HUES64 (cell line): ENCODE data around the gene FOXRED2.

Experiments used
- H3K27ac ChIP-seq: 2 replicates; pipeline ENCODE4 v1.7.0; 2013; ENCODE audit warnings: low read depth, low read length, inconsistent platforms
- H3K27me3 ChIP-seq: 2 replicates; pipeline ENCODE4 v1.6.1; 2013; ENCODE audit warnings: mild to moderate bottlenecking, low read length; ENCODE audit not compliant: insufficient read depth
- H3K36me3 ChIP-seq: 2 replicates; pipeline ENCODE4 v1.6.1; 2013; ENCODE audit warnings: mild to moderate bottlenecking, low read length; ENCODE audit not compliant: insufficient read depth
- H3K4me1 ChIP-seq: 2 replicates; pipeline ENCODE4 v1.6.1; 2013; ENCODE audit warnings: mild to moderate bottlenecking, low read length, moderate library complexity; ENCODE audit not compliant: insufficient read depth
- H3K4me3 ChIP-seq: 2 replicates; pipeline ENCODE4 v1.5.1; 2013; ENCODE audit warnings: mild to moderate bottlenecking, low read length, moderate library complexity
- H3K9ac ChIP-seq: 2 replicates; pipeline ENCODE4 v1.6.1; 2013; ENCODE audit warnings: mild to moderate bottlenecking, low read depth, low read length
- H3K9me3 ChIP-seq: 2 replicates; pipeline ENCODE4 v1.6.1; 2013; ENCODE audit warnings: low read depth, low read length; ENCODE audit not compliant: insufficient read depth
- WGBS: fragments of 150-250, 120-280 bp; methylation state at CpG from one replicate; pipeline ENCODE4 v1.1.7; 2013; ENCODE audit warnings: missing lambda C conversion rate; 5-methylcytosine and 5-hydroxymethylcytosine counted together

The FOXRED2 gene

DNA sequence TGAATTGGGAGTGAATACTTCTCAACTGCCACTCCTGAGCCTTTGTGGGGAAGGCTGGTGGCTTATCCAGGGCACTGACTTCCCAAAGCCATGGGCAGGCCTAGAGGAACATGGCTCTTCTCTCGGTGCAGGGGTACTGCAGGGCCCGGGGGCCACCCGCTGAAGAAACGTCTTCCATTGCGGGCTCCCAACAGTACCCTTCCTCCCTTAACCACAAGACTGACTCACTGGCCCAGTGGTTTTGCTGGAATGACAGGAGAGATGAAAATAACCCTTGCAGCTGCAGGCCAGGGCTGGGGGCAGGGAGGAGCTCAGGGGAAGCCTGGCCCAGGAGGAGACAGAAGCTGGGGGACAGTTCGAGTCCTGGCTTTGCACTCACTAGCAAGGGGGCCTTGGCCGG, 38.9 kb downstream of the FOXRED2 start:
- Histone ChIP-seq H3K4me1 (no peaks in the 10 kb centered on the region), H3K9ac (no peak overlapping the region), H3K27ac (no peak overlapping the region), H3K4me3 (no peak overlapping the region), H3K27me3 (no peaks in the 10 kb centered on the region), H3K36me3 (peaks cover 25% of the 10 kb centered on the region; the same call in 1 of the 2 replicates), H3K9me3 (no peaks in the 10 kb centered on the region)
- WGBS = 95% methylated on average over 7 of the region's 7 CpGs

GRCh38 chr22:36467042-36467810, 39.6 kb downstream of the FOXRED2 start:
- H3K4me3 ChIP-seq = no peak overlapping the region
- H3K4me1 ChIP-seq = peaks cover 4% of the 10 kb centered on the region; the same call in 1 of the 2 replicates
- H3K27ac ChIP-seq = no peak overlapping the region
- H3K27me3 ChIP-seq = no peaks in the 10 kb centered on the region
- peaks cover 20% of the 10 kb centered on the region; the same call in 1 of the 2 replicates for H3K36me3 ChIP-seq
- H3K9ac ChIP-seq = no peak overlapping the region
- no peaks in the 10 kb centered on the region for H3K9me3 ChIP-seq
- WGBS = 95% methylated on average over 13 of the region's 14 CpGs

GRCh38 chr22:36466258-36466657, 40.6 kb downstream of the FOXRED2 start:
- H3K9ac ChIP-seq = no peak overlapping the region
- H3K4me3 ChIP-seq = no peak overlapping the region
- 93% methylated on average over 7 of the region's 7 CpGs for WGBS
- no peak overlapping the region for H3K27ac ChIP-seq
- no peaks in the 10 kb centered on the region for H3K27me3 ChIP-seq
- H3K36me3 ChIP-seq = 0 out of 2 replicates have a peak, but pooled peaks cover 16% of the 10 kb centered on the region
- H3K4me1 ChIP-seq = peaks cover 8% of the 10 kb centered on the region
- no peaks in the 10 kb centered on the region for H3K9me3 ChIP-seq

DNA sequence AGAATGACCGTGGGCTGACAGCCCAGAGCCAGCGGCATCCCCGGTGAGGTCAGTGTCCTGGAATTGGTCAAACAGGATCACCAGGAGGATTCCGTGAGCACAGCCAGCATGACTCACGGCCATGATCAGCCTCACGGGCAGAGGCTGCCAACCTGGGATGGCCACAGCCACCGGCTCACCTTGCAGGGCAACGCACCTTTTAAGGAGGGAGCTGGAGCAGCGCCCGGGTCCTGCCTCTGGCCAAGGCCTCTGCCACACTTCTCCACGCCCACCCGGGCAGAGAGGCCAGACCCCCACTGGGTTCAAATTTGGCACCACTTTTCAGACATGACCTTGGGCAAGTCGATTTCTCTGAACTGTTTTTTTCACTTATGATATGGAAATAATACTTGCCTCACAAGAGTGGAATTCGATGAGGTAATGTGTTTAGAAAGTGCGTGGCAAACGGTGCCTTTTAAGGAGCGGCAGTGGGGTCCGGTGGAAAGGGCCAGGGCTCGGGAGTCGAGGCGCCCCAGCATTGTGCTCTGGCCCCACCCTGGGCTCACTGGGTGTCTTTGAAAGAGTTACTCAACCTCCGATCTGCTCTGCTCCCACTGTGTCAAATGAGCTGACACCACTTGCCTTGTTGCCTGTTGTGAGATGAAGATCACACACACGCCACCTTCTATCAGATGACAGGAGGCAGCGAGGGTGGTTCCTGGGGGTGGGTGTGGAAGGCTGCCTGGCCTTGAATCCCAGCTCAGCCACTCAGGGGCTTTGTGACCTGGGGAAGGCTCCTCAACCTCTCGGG, 41.4 kb downstream of the FOXRED2 start:
- Histone ChIP-seq H3K4me1 (peaks cover 8% of the 10 kb centered on the region), H3K9ac (0 out of 2 replicates have a peak overlapping the region, but pooled peaks have one; percentile 6), H3K27ac (no peak overlapping the region), H3K9me3 (no peaks in the 10 kb centered on the region), H3K4me3 (no peak overlapping the region), H3K36me3 (0 out of 2 replicates have a peak, but pooled peaks cover 10% of the 10 kb centered on the region), H3K27me3 (no peaks in the 10 kb centered on the region)
- 89% methylated on average over 25 of the region's 25 CpGs for WGBS

DNA sequence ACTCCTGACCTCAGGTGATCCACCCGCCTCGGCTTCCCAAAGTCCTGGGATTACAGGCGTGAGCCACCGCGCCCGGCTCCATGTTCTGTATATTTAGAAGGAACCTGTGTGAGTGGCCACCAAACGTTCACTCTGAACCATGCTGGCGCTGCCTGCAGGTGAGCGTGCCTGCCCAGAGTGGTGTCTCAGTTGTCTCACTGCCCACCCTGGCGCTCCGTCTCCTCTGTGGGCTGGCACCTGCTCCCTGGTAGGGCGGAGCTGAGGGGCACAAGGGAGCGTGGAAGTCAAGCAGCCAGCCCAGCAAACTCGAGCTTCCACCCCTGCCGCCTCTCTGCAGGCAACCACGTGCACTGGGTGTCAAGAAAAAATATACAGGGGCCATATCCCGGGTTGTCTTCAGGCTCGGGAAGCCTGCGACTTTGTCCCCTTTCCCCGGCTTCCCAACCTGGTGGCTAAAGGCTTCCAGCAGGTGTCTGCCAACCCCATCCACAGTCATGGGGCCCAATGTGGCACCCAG, 42.1 kb downstream of the FOXRED2 start:
- no peak overlapping the region for H3K4me3 ChIP-seq
- 91% methylated on average over 20 of the region's 20 CpGs for WGBS
- H3K27me3 ChIP-seq = no peaks in the 10 kb centered on the region
- H3K27ac ChIP-seq = no peak overlapping the region
- no peaks in the 10 kb centered on the region for H3K9me3 ChIP-seq
- H3K4me1 ChIP-seq = peaks cover 9% of the 10 kb centered on the region
- 0 out of 2 replicates have a peak, but pooled peaks cover 10% of the 10 kb centered on the region for H3K36me3 ChIP-seq
- H3K9ac ChIP-seq = no peak overlapping the region

GRCh38 chr22:36463783-36464184, 43.1 kb downstream of the FOXRED2 start:
- H3K27ac ChIP-seq = no peak overlapping the region
- H3K9ac ChIP-seq = no peak overlapping the region; the same call in 1 of the 2 replicates
- no peak overlapping the region for H3K4me3 ChIP-seq
- H3K9me3 ChIP-seq = no peaks in the 10 kb centered on the region
- H3K36me3 ChIP-seq = 0 out of 2 replicates have a peak, but pooled peaks cover 5% of the 10 kb centered on the region
- 88% methylated on average over 17 of the region's 17 CpGs for WGBS
- peaks cover 13% of the 10 kb centered on the region for H3K4me1 ChIP-seq
- H3K27me3 ChIP-seq = no peaks in the 10 kb centered on the region

DNA sequence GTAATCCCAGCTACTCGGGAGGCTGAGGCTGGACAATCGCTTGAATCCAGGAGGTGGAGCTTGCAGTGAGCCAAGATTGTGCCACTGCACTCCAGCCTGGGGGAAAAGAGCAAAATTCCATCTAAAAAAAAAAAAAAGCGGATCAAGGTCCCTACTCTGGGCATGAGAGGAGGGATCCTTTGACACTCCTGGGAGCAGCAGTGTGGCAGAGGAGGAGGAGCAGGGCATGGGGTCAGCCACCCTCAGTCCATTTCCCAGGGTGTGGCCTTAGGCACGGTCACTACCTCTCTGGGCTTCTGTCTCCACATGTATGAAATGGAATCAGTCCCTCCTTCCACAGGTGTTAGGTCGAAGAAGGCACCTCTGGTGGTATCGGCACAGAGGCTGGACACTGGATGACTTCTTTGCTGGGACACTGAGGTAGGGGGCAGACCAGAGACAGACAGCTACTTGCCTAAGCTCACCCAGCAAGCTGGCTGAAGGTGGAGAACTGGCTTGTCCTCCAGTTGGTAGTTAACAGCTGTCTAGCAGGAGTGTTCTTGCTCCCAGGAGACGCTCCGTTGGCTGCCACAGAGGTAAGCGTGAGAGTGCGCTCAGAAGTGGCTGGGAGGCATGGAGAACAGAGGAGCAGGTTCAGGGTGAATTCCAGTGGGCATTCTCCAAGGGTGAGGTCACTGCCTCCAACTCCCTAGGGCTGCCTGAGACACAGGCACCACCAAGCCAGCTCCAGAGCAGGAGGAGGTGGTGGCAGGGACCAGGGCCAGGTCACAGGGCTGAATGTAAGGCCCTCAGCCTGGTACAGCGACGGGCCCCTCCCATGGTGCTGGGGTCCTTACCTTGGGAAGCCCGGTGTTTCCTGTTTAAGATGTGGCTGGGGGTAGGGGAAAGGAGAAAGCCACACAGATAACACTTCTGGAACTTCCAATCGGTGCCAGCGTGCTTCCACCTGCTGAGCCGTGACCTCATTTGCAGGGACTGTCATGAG, 44.9 kb downstream of the FOXRED2 start:
- 74% methylated on average over 16 of the region's 16 CpGs for whole genome bisulfite sequencing
- Histone ChIP-seq H3K27ac (peak overlapping the region; percentile 0; the same call in 1 of the 2 replicates), H3K4me3 (no peak overlapping the region), H3K9me3 (no peaks in the 10 kb centered on the region), H3K27me3 (no peaks in the 10 kb centered on the region), H3K36me3 (no peaks in the 10 kb centered on the region), H3K9ac (peak overlapping the region; percentile 35; the same call in 1 of the 2 replicates), H3K4me1 (peaks cover 19% of the 10 kb centered on the region)

- Histone ChIP-seq H3K4me1 (peaks cover 25% of the 10 kb centered on the region), H3K36me3 (no peaks in the 10 kb centered on the region), H3K9ac (no peak overlapping the region), H3K4me3 (no peak overlapping the region), H3K27ac (no peak overlapping the region), H3K27me3 (no peaks in the 10 kb centered on the region), H3K9me3 (no peaks in the 10 kb centered on the region)
- 95% methylated on average over 6 of the region's 8 CpGs for WGBS
These were observed 46.6 kb downstream of the FOXRED2 start for GRCh38 chr22:36460202-36460601.

- H3K27me3 ChIP-seq = no peaks in the 10 kb centered on the region
- H3K4me3 ChIP-seq = no peak overlapping the region
- H3K27ac ChIP-seq = no peak overlapping the region
- H3K9ac ChIP-seq = no peak overlapping the region
- no peaks in the 10 kb centered on the region for H3K36me3 ChIP-seq
- WGBS = 87% methylated on average over 14 of the region's 14 CpGs
- no peaks in the 10 kb centered on the region for H3K9me3 ChIP-seq
- H3K4me1 ChIP-seq = peaks cover 25% of the 10 kb centered on the region
These were observed 49.0 kb downstream of the FOXRED2 start for GRCh38 chr22:36457688-36458450.

DNA sequence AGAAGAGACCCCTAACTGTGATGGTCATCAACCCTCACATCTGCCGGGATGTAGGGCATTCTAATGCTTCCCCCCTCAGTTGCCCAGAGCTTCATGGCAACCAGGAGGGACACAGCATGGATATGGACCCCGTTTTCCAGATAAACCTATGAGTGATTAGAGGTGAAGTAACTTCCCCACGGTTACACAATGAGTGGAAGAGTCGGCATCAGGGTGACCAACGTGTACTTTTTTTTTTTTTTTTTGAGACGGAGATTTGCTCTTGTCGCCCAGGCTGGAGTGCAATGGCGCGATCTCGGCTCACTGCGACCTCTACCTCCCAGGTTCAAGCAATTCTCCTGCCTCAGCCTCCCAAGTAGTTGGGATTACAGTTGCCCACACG, 50.4 kb downstream of the FOXRED2 start:
- H3K36me3 ChIP-seq = no peaks in the 10 kb centered on the region
- H3K9ac ChIP-seq = no peak overlapping the region
- H3K9me3 ChIP-seq = no peaks in the 10 kb centered on the region
- no peak overlapping the region for H3K4me3 ChIP-seq
- 88% methylated on average over 12 of the region's 12 CpGs for WGBS
- H3K27ac ChIP-seq = no peak overlapping the region
- H3K4me1 ChIP-seq = peaks cover 17% of the 10 kb centered on the region
- no peaks in the 10 kb centered on the region for H3K27me3 ChIP-seq
